ENCODE measurements around the gene YWHAG.

- TF ChIP-seq CTCF (IDR thresholded peaks at IDR 0.05; ENCODE audit: insufficient read depth, low read depth, low read length) (no peak), EZH2 (IDR thresholded peaks at IDR 0.05; ENCODE audit: insufficient read depth, low read length) (no peak)
Observed at GRCh38 chr7:76395965-76396726, 37.4 kb upstream of the YWHAG start.
